ENCODE data around the gene KRT16.
"Not testable (repeated sequence)": the region's sequence is repeated elsewhere in the genome, so short reads cannot be mapped to it uniquely, and the experiment has no call there.

- TF ChIP-seq YY1 (IDR thresholded peaks at IDR 0.05; ENCODE audit: insufficient read depth, insufficient read length); ZNF274 (IDR thresholded peaks at IDR 0.05; ENCODE audit: low read depth, low read length); SUZ12 (IDR thresholded peaks at IDR 0.05; ENCODE audit: extremely low read depth, insufficient read depth, insufficient read length): not testable (repeated sequence)
These were observed 35.8 kb downstream of the KRT16 start for GRCh38 chr17:41576740-41577139.

Measured in NT2/D1 (cell line).